HG03060 (cell line): ENCODE measurements around the gene TPSG1.
"Not testable (repeated sequence)": the region's sequence is repeated elsewhere in the genome, so short reads cannot be mapped to it uniquely, and the experiment has no call there.

Source experiments
- ATAC-seq: cut with Tn5 transposase; IDR thresholded peaks from one replicate; pipeline ENCODE4 v1.9.1; 2021; ENCODE audit warnings: low read depth, moderate number of reproducible peaks; ENCODE audit not compliant: unreplicated experiment

TPSG1 gene

DNA sequence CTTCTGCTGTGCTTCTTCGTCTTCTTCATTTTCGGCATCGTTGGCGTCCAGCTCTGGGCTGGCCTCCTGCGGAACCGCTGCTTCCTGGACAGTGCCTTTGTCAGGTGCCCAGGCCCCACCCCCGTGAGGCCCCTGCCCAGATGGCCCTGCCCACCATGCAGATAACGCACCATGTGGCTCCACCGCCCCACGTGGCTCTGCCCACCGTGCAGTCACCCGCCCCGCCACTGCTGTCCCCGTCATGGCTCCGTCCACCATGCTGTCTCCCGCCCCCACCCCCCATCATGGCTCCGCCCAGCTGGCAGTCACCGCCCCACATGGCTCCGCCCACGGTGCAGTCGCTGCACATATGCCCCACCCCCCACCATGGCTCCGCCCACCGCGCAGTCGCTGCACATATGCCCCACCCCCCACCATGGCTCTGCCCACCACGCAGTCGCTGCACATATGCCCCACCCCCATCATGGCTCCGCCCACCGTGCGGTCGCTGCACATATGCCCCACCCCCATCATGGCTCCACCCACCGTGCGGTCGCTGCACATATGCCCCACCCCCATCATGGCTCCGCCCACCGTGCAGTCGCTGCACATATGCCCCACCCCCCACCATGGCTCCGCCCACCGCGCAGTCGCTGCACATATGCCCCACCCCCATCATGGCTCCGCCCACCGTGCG is 26.3 kb downstream of the TPSG1 start:
- ATAC-seq = not testable (repeated sequence)

GRCh38 chr16:1198194-1198593 is 26.9 kb downstream of the TPSG1 start:
- ATAC-seq = no peak

DNA sequence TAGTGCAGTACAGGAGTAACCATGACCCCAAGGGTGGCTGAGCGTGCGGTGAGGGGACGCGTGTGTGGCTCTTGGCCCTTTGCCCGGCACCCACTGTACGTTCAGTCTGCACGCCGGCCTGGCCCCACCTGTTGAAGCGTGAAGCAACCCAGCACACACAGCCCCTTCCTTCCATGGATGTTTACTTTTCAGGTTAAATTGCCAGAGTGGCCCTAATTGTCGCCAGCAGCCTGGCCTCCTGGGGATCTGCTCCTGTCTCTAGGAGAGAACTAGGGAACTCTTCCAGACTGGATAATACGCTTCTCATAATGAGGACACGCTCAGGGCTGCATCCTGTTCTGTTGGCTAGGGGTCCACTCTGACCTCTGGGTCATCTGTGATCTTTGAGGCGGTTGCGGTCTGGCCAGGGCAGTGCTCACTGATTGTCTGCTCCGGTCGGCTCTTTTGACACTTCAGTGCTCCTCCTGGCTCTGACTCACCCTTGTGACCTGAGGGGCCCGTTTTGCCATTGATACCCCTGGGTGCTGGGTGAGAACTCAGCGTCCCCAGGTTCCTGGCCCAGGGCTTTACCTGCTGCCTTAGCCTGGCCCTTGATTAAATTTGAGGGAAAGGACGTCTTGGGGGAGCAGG is 27.7 kb downstream of the TPSG1 start:
- no peak for ATAC-seq

GRCh38 chr16:1196494-1196893 is 28.6 kb downstream of the TPSG1 start:
- no peak for ATAC-seq

DNA sequence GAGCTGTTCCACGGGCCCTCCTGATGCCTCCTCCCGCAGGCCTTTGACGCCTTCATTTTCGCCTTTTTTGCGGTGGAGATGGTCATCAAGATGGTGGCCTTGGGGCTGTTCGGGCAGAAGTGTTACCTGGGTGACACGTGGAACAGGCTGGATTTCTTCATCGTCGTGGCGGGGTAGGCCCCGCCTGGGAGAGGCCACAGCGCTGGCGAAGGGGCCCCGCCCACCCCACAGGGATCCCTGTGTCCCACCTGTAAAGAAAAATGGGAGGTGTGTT is 29.7 kb downstream of the TPSG1 start:
- ATAC-seq = no peak

GRCh38 chr16:1194665-1195392 is 30.2 kb downstream of the TPSG1 start:
- ATAC-seq = no peak

- ATAC-seq = no peak
These were observed 31.1 kb downstream of the TPSG1 start for GRCh38 chr16:1193825-1194581.

- no peak for ATAC-seq
These were observed 31.8 kb downstream of the TPSG1 start for GRCh38 chr16:1193143-1193824.

GRCh38 chr16:1192384-1193073 is 32.5 kb downstream of the TPSG1 start:
- ATAC-seq = no peak

GRCh38 chr16:1190789-1191188 is 34.3 kb downstream of the TPSG1 start:
- not testable (repeated sequence) for ATAC-seq

DNA sequence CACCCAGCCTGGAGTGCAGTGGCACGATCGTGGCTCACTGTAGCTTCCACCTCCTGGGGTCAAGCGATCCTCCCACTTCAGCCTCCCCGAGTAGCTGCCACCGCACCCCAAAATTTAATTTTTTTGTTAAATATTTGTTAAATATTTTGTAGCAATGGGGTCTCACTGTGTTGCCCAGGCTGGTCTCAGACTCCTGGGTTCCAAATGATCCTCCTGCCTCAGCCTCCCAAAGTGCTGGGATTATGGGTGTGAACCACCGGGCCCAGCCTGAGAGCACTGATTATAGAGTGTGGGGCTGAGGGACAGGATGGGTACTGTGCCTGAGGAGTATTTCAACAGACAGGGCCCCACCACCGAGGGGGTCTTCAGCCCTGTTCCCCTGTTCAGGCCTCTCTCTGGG is 35.6 kb downstream of the TPSG1 start:
- no peak for ATAC-seq

DNA sequence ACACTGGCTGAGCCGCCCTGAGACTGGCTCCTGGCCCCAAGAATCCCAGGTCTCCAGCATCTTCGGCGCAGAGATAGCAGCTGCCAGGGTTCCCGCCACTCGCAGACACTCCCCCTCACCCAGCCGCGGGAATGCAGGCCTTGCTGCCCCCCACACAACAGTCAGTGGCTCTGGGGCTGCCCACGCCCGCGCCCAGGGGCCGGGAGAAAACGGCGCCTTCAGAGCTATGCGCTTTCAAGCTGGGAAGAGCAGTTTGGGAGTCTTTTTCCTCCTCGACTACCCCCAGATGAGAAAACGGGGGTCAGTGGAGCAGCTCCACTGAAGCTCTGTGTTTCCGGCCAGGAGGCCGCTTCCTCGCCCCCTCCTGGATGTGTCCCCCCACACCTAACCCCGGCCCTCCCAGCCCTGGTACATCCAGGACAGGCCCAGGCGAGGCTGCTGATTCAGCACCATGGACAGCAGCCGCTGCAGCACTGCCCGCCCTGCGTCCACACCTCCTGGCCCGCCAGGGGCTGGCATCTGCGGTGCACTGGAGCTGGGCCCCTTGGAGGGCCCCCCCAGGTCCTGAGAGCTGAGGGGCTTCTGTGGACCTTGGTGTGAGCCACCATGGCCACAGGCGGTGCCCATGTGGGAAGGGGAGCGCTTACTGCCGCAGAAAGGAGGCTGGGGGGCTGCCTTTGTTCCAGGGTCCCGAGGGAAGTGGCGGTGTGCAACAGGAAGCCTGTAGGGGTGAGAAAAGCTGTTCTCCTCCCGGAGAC is 36.5 kb downstream of the TPSG1 start:
- ATAC-seq = no peak

- ATAC-seq = not testable (repeated sequence)
These were observed 39.4 kb downstream of the TPSG1 start for GRCh38 chr16:1185460-1186207.

GRCh38 chr16:1184980-1185379 is 40.1 kb downstream of the TPSG1 start:
- ATAC-seq = no peak

DNA sequence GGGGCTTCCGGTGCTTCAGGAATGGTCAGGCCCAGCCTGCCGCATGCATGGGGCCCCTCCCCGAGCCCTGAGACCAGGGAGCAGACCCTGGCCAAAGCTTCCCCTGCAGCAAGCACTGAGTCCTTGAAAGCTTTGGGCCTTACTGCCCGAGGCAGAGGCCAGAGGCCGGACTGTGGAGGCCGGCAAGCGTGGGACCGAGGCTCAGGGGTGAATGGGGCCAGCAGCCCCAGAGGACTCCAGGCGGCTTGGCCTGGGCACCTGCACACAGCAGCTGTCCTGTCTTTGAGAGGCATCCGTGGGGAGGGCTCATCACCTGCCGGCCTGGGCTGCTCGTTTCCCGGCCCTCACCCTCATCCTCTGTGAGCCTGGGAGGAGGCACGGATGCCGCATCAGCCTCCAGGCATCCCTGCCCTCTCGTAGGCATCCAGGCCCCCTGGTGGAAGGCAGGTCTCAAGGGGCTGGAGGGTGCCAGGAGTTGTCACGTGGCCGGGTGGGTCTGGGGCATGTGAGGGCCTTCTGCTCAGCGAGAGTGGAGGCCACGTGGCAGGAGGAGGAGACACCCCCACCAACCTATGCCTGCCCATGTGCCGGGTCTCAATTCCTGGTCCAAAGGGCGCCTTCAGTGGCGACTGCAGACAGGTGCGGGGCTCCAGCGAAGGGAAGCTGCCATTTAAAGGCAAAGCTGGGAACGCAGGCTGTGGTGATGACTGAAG is 40.8 kb downstream of the TPSG1 start:
- ATAC-seq = no peak

DNA sequence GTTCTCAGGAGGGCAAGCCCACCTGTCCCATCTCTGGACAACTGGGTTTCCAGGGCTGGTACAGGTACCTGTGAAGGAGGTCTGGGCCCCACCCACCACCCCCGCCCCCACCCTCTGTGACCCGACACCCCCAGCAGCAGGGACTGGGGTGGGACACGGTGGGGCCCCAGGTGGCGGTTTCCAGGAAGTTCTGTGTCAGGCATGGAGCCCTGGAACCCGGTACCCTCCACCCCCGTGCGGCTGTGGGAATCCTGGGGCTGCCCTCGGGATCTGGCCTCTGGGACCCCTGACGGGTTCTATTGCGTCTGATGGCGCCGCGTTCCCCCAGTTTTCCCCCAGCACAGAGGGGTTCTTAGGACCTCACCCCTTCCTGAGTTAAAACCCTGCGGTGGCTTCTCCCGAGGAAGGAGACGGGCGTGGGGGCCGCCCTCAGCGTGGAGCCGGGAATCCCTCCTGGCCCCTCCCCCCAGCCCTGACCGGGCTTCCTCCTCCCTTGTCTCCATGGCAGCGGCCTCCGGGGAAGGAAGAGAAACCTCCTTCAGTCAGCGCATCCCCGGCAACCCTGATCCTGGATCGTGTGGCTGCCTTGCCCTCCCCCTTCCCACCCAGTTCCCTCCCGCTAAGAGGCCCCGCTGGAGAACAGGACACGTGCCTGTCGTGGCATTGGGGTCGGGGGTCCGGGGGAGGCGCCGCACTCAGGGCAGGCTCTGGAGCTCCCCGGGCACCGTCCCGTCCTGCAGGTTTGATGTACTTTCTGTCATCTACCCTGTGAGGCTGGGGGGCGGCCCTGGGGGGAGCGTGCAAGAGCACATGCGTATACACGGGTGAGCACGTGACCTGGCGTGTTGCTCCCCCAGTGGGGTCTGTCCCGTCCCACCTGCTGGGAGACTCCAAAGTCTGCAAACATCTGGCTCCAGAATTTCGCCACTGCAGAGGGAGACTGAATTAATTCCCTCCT is 41.8 kb downstream of the TPSG1 start:
- ATAC-seq = no peak

DNA sequence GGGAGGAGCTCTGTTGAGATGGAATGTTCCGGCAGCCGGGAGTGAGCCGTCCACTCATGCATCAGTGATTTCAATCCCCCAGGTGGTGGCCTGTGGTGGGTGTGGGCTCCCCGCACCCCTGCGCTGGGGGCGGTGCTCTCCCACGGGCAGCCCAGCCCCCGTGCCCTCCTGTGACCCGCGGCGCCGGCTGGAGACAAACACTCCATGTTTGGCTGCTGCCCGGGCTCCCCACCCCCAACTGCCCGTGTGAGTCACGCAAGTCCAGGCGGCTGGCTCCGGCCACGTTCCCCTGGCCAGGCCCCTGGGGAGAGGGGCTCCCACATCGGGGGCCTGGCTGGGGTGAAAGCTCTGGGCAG is 42.8 kb downstream of the TPSG1 start:
- no peak for ATAC-seq
